Smooth muscle cell (in vitro differentiated cells): Measurements from ENCODE around the gene GPSM1. TPM values are rescaled to one million over a fixed set of nuclear protein-coding genes. Genes with fewer than 3 reads are reported as not detected.

Experiments
- DNase-seq: peaks from one replicate; lab custom pipeline; 2025; ENCODE audit not compliant: unreplicated experiment; lab: John Stamatoyannopoulos, UW
- H2AFZ ChIP-seq: fragments of 200-600 bp; sonication (generic); 2 replicates; pipeline ENCODE4 v1.6.0; 2016; ENCODE audit warnings: antibody characterized with exemption, low read depth, mild to moderate bottlenecking
- H3F3A ChIP-seq: fragments of 200-600 bp; sonication (generic); 2 replicates; pipeline ENCODE4 v1.6.0; 2017; ENCODE audit warnings: antibody characterized with exemption, low read depth
- H3K27ac ChIP-seq: fragments of 200-600 bp; sonication (generic); 2 replicates; pipeline ENCODE4 v1.5.1; 2016; ENCODE audit warnings: low read depth, mild to moderate bottlenecking
- H3K27me3 ChIP-seq: fragments of 200-600 bp; sonication (generic); 2 replicates; pipeline ENCODE4 v1.6.1; 2016; ENCODE audit warnings: low read depth, mild to moderate bottlenecking
- H3K36me3 ChIP-seq: fragments of 200-600 bp; sonication (generic); 2 replicates; pipeline ENCODE4 v1.5.1; 2016; ENCODE audit warnings: low read depth
- H3K4me1 ChIP-seq: fragments of 200-600 bp; sonication (generic); 2 replicates; pipeline ENCODE4 v1.5.1; 2016; ENCODE audit warnings: low read depth
- H3K4me2 ChIP-seq: fragments of 200-600 bp; sonication (generic); 2 replicates; pipeline ENCODE4 v1.6.0; 2016; ENCODE audit warnings: mild to moderate bottlenecking
- H3K4me3 ChIP-seq: fragments of 200-600 bp; sonication (generic); 2 replicates; pipeline ENCODE4 v1.5.1; 2016; ENCODE audit warnings: mild to moderate bottlenecking
- H3K79me2 ChIP-seq: fragments of 200-600 bp; sonication (generic); 2 replicates; pipeline ENCODE4 v1.6.0; 2016; ENCODE audit warnings: low read depth, mild to moderate bottlenecking
- H3K9ac ChIP-seq: fragments of 200-600 bp; sonication (generic); 2 replicates; pipeline ENCODE4 v1.6.0; 2016; ENCODE audit warnings: low read depth
- H3K9me3 ChIP-seq: fragments of 200-600 bp; sonication (generic); replicated peaks from 2 replicates; pipeline ENCODE4 v1.5.1; 2016; ENCODE audit warnings: low read depth
- H4K20me1 ChIP-seq: fragments of 200-600 bp; sonication (generic); 2 replicates; pipeline ENCODE4 v1.6.0; 2016; ENCODE audit warnings: low read depth
- WGBS: methylation state at CpG from one replicate; pipeline ENCODE4 v1.1.7; 2016; ENCODE audit warnings: low lambda C conversion rate; 5-methylcytosine and 5-hydroxymethylcytosine counted together
- polyA plus RNA-seq: library from polyadenylated mRNA; unstranded; fragments of >200 nt; fragmentation: Nextera tagmentation; extraction: Ambion mirVana; gene quantifications from 2 replicates; pipeline ENCODE4 v1.2.1, GENCODE V29; 2016
- total RNA-seq: library from RNA; depleted of rRNA; stranded (reverse); fragments of >200 nt; gene quantifications from 2 replicates; pipeline ENCODE4 v1.2.3, GENCODE V29; 2014
- TF ChIP-seq, protein P1 (sequence below): fragments of 200-600 bp; sonication (generic); IDR thresholded peaks from 2 replicates; pipeline ENCODE4 v1.5.1; 2017; ENCODE audit warnings: borderline replicate concordance, mild to moderate bottlenecking, antibody characterized with exemption; ENCODE audit not compliant: insufficient read depth, poor library complexity, severe bottlenecking

The GPSM1 gene
- total and polyA plus RNA-seq, 2 experiments from 2014 or later: 21.1 to 45.9 TPM

DNA sequence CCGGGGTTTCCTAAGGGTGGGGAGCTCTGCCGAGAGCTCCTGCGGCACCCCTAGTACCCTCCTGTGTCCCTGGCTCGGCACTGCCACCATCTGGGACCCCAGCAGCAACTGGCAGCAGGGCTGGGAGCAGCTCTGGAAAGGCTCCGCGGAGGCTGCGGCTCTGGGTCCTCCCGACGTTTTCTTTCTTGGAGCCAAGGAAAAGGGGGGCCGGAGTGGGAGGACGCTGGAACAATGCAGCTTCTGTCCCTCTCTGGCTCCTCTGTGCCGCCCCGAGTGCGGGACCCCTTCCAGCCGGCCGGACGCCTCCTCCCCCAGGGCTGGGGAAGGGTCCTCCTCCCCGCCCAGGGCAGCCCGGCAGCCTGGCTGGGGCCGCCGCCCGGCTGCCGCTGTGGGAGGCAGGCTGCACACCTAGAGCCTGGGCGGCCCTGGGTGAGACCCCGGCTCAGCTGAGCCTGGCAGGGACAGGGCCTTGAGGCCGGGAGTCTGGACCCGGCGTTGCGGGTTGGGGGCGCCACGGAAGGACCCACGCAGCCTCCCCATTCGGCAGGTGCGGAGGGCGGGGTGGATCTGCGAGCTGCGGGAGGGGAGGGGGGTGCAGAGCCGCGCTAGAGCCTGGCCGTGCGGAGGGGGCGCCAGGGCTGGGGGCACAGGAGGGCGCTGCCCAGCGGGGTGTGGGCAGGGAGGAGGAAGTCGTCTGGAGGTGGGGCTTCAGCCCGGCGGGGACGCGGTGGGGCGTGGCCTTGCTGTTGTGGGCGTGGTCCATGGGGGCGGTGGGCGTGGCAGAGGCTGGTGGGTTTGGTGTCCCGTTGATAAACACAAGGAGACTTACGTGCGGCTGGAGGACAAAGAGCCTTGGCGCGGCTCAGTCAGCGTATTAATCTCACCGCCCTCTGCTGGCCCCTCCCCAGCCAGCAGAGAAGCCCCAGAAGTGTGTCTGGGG is 15.1 kb downstream of the GPSM1 start:
- peak overlapping the region; percentile 81 for H3K4me2 ChIP-seq
- peaks cover 51% of the 10 kb centered on the region for H4K20me1 ChIP-seq
- H3K27ac ChIP-seq: no peak overlapping the region
- TF ChIP-seq, protein P1, sequence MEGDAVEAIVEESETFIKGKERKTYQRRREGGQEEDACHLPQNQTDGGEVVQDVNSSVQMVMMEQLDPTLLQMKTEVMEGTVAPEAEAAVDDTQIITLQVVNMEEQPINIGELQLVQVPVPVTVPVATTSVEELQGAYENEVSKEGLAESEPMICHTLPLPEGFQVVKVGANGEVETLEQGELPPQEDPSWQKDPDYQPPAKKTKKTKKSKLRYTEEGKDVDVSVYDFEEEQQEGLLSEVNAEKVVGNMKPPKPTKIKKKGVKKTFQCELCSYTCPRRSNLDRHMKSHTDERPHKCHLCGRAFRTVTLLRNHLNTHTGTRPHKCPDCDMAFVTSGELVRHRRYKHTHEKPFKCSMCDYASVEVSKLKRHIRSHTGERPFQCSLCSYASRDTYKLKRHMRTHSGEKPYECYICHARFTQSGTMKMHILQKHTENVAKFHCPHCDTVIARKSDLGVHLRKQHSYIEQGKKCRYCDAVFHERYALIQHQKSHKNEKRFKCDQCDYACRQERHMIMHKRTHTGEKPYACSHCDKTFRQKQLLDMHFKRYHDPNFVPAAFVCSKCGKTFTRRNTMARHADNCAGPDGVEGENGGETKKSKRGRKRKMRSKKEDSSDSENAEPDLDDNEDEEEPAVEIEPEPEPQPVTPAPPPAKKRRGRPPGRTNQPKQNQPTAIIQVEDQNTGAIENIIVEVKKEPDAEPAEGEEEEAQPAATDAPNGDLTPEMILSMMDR: no peak
- H3K4me1 ChIP-seq: peaks cover 23% of the 10 kb centered on the region
- H3K36me3 ChIP-seq: no peaks in the 10 kb centered on the region
- H2AFZ ChIP-seq: no peak overlapping the region
- WGBS: 29% methylated on average over 38 of the region's 60 CpGs
- DNase-seq: peak; percentile 75
- no peaks in the 10 kb centered on the region for H3K79me2 ChIP-seq
- no peaks in the 10 kb centered on the region for H3F3A ChIP-seq
- H3K9me3 ChIP-seq: no peaks in the 10 kb centered on the region
- no peaks in the 10 kb centered on the region for H3K27me3 ChIP-seq
- H3K4me3 ChIP-seq: peak overlapping the region; percentile 40
- H3K9ac ChIP-seq: no peak overlapping the region

DNA sequence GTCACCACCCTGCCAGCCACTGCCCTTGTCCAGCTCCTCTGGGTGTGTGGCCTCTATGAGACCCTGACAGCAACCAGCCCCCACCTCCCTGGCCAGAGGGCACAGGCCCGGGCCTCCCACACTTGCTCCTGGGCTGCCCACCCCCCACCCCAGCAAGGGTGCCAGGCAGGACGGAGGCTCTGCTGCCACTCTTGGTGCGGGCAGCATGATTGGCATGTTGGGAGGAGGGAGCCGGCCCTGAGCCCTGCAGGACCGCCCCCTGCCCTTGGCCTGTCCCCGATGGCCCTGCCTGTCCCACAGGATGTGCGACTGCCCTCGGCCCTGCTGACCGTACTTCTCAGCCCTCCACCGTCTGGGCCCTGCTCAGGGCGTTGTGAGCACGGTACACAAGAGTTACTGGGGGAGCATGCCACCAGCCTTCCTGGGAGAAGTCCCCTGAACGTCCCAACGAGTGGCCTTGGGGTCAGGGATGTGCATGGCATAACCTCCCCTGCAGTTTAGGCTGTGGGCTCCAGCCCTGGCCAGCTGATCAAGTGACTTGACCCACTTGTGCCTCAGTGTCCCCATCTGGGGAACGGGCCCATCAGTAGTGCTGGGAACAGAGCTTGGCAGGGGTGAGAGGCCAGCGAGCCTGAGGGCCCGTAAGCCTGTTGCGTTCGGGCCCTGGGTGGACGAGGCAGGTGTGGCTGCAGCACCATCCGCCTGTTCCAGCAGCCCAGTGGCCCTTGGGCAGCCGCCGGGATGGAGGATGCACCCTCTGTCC is 16.0 kb downstream of the GPSM1 start:
- Histone ChIP-seq H3K4me1 (peaks cover 23% of the 10 kb centered on the region), H3K79me2 (no peaks in the 10 kb centered on the region), H3K9ac (no peak overlapping the region), H3F3A (no peaks in the 10 kb centered on the region), H4K20me1 (peaks cover 48% of the 10 kb centered on the region), H3K4me3 (peak overlapping the region; percentile 40), H3K27ac (no peak overlapping the region), H3K27me3 (no peaks in the 10 kb centered on the region), H3K9me3 (no peaks in the 10 kb centered on the region), H3K4me2 (peak overlapping the region; percentile 81), H2AFZ (no peak overlapping the region), H3K36me3 (no peaks in the 10 kb centered on the region)
- WGBS: 90% methylated on average over 19 of the region's 23 CpGs
- TF ChIP-seq, protein P1: no peak
- DNase-seq: no peak

DNA sequence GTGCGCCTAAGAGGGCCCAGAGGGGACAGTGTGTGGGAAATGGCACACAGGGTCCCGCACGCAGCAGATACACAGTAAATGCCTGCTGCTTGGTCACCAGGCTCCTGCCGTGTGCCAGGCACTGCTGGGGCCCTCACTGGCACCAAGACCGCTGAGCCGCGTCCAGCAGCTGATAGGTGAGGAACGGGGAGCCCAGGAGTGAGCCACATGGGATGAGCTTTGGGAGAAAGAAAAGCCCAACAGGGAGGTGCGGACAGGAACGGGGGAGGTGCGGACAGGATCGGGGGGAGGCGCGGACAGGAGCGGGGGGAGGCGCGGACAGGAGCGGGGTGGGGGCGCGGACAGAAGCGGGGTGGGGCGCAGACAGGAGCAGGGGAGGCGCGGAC is 16.5 kb downstream of the GPSM1 start:
- peaks cover 42% of the 10 kb centered on the region for H4K20me1 ChIP-seq
- H2AFZ ChIP-seq: no peak overlapping the region
- H3K27me3 ChIP-seq: no peaks in the 10 kb centered on the region
- no peaks in the 10 kb centered on the region for H3K9me3 ChIP-seq
- 97% methylated on average over 8 of the region's 24 CpGs for WGBS
- no peaks in the 10 kb centered on the region for H3K36me3 ChIP-seq
- H3K79me2 ChIP-seq: no peaks in the 10 kb centered on the region
- H3K27ac ChIP-seq: no peak overlapping the region
- H3F3A ChIP-seq: no peaks in the 10 kb centered on the region
- TF ChIP-seq, protein P1: no peak
- no peak for DNase-seq
- peaks cover 23% of the 10 kb centered on the region for H3K4me1 ChIP-seq
- H3K4me3 ChIP-seq: no peak overlapping the region
- H3K4me2 ChIP-seq: no peak overlapping the region
- H3K9ac ChIP-seq: no peak overlapping the region
